Epithelial cell of prostate (primary cell): ENCODE measurements around the gene PRSS2.
"Not testable (repeated sequence)": the region's sequence is repeated elsewhere in the genome, so short reads cannot be mapped to it uniquely, and the experiment has no call there.

Experiments used
- DNase-seq: peaks from one replicate; pipeline ENCODE4 v3.0.0-alpha.2; 2011; ENCODE audit warnings: low read depth, low spot score
- H3K27ac ChIP-seq: fragments of 450-650 bp; 2 replicates; pipeline ENCODE4 v1.5.1; 2017; ENCODE audit warnings: mild to moderate bottlenecking

PRSS2 gene

DNA sequence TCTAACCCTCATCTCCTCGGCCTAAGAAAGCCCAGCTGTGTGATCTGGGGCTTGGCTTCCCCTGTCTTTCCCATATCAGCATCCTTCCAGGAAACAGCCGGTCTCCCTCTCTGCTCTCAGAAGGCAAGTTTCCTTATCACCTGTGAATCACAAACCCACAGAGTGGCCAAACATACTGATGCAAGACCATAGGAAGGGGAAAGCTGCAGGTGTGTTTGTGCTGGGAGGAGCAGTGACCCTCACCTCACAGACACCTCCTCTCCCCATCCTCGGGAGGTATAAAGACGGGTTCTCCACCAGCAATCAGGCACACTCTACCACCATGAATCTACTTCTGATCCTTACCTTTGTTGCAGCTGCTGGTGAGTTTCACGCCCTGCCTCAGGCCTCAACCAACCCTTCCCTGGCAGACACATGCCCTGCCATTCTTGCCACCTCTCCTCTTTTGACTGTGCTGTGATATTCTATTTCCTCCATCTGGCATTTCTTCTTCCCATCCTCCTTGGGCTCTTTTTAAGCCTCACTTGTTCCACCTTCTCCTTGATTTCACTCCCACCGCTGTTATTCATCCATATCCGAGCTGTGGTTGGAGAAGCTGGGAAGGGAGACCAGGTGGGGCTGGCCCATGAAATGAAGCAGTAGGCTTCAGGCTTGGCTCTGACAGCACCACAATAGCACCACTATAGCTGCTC lies at the start of gene PRSS2:
Gene PRSS2 (plus strand): TSS at position 310 of the 692 bp plus-strand sequence. CDS start 13 bp downstream, at position 323.
- no peak for DNase-seq
- no peak within 1 kb of the TSS for H3K27ac ChIP-seq

- no peak overlapping the region for H3K27ac ChIP-seq
- DNase-seq = no peak
These were observed 49.8 kb upstream of the PRSS2 start for GRCh38 chr7:142720986-142721385.

DNA sequence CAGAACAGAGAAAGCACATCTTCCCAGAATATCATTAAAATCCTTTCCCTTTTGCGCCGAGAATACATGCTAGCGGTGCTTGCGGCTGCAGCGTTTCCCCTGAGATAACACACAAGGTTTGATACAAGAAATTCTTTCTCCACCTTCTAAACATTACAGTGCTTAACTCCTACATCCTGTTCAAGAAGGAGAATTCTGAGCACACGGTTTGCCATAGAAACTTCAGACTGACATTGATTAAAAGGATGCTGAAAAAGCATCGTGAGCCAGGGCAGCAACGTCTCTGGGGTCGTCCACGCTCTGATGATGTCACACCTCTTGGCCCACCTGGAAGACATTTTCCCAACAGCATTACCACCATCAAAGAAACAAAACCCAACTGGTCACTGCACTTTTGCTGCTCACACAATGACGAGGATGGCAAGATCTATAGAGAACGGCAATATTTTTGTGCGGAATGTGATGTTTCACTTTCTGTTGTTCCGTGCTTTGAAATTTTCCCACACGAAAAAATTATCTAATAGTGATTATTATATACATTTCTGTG lies 48.4 kb upstream of the PRSS2 start:
- DNase-seq = no peak
- no peak overlapping the region for H3K27ac ChIP-seq

GRCh38 chr7:142733271-142733670 lies 37.5 kb upstream of the PRSS2 start:
- H3K27ac ChIP-seq = no peak overlapping the region
- DNase-seq = no peak

DNA sequence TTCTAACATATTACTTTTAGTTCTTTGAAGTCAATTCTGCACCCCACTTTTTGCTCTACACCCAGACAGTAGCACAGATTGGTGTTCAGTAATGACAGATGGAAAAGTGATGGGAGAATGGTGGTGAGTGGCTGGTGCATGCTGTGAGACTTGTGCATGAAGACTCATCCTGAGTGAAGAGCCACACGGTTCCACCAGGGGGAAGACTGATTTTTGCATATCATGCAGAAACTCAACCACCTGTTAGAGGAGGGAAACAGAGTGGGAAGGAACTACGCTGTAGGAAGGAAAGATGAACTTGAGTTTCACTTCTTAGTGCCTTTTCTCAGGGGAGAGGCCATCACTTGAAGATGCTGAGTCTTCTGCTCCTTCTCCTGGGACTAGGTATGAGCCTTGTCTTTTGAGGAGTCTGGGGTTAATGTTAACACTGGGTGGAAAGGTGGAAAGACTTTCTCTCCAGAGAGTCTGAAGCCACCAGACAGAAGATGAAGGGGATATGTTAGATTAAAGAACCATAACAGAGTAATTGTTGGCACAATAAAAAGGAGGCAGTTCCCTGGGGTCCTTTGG lies 30.8 kb upstream of the PRSS2 start:
- DNase-seq = no peak
- H3K27ac ChIP-seq = no peak overlapping the region

DNA sequence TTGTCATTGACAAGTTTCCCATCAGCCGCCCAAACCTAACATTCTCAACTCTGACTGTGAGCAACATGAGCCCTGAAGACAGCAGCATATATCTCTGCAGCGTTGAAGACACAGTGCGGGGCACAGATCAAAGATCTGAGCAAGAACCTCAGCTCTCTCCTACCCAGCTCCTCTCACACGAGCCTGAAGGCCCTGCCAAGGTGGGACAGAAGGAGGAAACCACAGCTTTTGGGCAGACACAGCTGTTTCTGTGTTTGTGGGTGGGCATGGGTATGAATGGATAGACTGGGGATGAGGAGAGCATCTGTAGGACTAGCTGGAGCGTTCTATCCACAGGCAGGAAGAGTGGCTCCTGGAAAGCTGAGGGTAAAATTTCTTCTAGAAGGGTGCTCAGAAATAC lies 30.0 kb upstream of the PRSS2 start:
- no peak for DNase-seq
- H3K27ac ChIP-seq = no peak overlapping the region

GRCh38 chr7:142741932-142742331 lies 28.8 kb upstream of the PRSS2 start:
- H3K27ac ChIP-seq, DNase-seq: not testable (repeated sequence)

GRCh38 chr7:142745091-142745635 lies 25.6 kb upstream of the PRSS2 start:
- H3K27ac ChIP-seq = no peak overlapping the region
- DNase-seq = no peak

DNA sequence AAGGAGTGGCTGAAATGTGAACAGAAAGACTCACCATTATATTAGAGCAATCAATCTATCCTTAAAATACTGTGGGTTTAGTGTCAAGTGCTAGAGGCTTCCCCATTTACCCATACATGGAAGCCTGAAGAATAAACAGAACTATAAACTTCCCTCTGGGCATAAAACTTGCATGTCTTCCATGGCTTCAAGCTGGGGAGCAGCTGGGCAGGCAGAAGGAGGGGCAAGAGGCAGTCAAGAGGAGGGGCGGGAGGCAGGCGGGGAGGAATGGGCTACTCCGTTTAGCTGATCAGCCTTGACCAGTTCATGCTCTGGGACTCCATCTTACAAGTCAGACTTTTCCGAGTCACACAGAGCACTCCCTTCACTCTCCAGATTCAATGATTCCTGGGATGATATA lies 25.0 kb upstream of the PRSS2 start:
- no peak overlapping the region for H3K27ac ChIP-seq
- DNase-seq = no peak

DNA sequence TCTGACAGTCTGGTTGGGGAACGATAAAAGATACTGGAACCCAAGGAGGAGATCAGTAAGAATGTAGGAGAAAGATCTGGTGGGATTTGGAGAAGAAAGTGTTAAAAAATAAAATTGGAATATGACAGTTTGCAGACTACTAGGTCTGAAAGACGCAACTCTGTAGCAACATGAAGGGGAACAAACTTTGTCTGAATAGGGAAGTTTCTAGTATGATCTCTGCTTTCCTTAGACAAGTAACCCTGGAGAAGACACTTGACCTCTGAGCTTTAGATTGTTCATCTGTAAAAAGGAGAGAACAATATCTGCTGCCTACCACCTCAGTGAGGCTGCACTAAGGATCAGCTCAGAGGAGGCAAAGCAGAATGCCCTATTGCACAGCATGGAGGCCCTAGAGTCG lies 24.5 kb upstream of the PRSS2 start:
- DNase-seq = no peak
- no peak overlapping the region for H3K27ac ChIP-seq

GRCh38 chr7:142748410-142748809 lies 22.4 kb upstream of the PRSS2 start:
- not testable (repeated sequence) for DNase-seq, H3K27ac ChIP-seq

- no peak for DNase-seq
These were observed 21.4 kb upstream of the PRSS2 start, which contains the start of gene PRSS1 for GRCh38 chr7:142749218-142749993. TSS of gene PRSS1 (plus strand) at chr7:142749472. CDS start at chr7:142749485, 13 bp downstream.

DNA sequence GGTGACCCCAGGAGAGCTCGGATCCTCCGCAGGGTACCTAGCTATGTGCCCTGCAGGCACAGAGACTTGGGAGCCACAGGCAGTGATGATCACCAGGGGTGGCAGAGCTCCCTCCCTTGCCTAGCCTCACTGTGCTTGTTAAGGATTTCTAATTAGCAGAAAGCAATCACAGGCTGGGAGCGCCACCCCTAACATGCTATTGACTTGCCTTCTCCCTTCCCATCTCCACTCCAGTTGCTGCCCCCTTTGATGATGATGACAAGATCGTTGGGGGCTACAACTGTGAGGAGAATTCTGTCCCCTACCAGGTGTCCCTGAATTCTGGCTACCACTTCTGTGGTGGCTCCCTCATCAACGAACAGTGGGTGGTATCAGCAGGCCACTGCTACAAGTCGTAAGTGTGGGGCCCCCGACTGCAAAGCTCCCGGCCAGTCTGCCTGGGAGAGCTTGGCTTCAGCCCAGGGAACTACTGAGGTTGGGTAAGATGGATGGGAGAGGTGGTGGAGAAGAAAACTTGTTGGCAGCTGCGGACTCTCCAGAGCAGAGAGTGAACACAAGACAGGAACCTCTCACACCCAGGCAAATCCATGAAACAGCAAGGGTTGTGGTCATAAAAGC lies 20.3 kb upstream of the PRSS2 start:
- no peak overlapping the region for H3K27ac ChIP-seq
- DNase-seq = no peak

More at GRCh38 chr7:142749218-142749993, 21.4 kb upstream of the PRSS2 start, which contains the start of gene PRSS1:
- H3K27ac ChIP-seq = no peak within 1 kb of the TSS

DNA sequence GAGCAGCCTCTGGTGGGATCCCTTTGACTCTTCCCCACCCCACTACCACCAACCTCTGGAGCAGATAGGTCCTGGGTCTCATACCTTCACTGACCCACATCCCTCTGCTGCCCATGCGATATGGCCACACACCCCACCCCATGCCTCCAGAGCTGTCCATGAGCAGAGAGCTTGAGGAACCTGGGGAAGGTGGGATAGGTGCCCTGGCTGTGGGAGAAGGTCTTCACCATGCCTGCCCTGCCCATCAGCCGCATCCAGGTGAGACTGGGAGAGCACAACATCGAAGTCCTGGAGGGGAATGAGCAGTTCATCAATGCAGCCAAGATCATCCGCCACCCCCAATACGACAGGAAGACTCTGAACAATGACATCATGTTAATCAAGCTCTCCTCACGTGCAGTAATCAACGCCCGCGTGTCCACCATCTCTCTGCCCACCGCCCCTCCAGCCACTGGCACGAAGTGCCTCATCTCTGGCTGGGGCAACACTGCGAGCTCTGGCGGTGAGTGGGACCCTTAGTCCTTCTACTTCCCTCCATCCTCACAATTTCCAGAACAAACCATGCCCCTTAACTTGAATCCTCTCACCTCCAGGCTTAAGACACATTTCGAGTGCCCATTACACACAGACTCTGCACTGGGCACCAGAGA lies 19.1 kb upstream of the PRSS2 start:
- not testable (repeated sequence) for H3K27ac ChIP-seq

DNA sequence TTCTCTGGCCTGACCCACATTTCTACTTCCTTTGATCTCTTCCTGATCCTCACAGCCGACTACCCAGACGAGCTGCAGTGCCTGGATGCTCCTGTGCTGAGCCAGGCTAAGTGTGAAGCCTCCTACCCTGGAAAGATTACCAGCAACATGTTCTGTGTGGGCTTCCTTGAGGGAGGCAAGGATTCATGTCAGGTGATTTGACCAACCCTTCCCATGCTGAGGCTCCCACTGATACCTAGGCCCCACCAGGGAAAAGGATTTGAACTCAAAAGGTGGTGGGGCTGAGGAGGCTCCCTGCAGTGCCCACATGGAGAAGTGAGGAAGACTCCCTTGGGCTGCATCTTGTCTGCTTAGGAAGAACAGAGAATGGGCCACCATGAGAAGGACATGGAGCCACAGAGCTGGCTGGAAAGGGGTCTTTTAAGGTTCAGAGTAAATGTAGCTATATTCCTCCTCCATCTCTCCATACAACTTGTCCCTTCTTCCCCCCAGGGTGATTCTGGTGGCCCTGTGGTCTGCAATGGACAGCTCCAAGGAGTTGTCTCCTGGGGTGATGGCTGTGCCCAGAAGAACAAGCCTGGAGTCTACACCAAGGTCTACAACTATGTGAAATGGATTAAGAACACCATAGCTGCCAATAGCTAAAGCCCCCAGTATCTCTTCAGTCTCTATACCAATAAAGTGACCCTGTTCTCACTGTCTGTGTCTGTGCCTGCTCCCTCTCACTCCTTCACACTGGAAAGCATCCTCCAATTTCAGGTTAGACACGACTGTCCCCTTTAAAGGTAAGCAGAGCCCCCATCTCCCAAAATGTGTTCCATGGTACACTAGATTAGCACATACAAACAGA lies 18.2 kb upstream of the PRSS2 start:
- no peak for DNase-seq
- no peak overlapping the region for H3K27ac ChIP-seq

More for the DNA sequence above, 19.1 kb upstream of the PRSS2 start:
- not testable (repeated sequence) for DNase-seq

DNA sequence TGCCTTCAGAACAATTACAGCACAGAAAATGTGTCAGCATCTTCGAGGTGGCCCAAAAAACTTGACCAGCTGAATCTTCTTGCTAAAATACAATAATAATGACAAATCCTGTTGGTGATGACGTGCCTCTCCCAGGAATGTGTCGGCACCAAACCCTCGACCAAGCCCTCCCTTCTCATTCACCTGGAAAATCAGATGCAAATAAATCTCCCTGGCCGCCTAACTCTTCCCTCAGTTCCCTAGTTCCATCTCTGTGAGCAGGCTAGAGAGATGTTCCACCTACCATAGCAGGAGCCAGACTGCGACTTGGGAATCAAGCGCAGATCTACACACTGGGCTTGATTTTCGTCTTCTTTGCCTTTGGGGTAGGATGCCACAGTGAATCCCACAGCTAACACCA lies 17.4 kb upstream of the PRSS2 start:
- DNase-seq = no peak
- H3K27ac ChIP-seq = no peak overlapping the region

DNA sequence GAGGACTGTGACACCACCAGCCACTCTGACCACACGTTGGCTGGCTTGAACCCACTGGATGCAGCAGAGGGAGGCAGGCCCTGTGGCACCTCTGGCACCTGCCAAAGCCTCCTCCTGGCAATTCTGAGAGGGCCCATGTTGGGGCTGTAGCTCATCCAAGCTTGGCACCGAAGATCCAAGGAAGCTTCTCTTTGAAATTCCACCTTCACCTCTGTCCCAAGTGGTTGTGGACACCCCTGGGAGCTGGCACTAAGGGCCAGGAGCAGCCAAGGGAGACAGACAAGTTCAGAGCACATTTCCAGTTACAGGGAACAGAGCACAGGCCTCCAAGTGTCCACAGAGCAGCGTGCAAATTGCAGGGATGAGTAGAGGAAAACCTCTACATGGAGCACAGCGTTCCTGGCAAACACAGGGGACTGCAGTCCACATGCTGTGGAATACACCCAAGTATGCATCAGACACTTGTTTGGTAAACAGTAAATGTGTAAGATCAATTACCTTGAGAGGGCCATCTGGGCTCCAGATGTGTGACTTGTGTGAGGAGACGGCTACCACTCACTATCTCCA lies 16.8 kb upstream of the PRSS2 start:
- not testable (repeated sequence) for H3K27ac ChIP-seq, DNase-seq
